HG02970 (cell line): ENCODE results near the gene RAB4B.
"Not testable (repeated sequence)": the region's sequence is repeated elsewhere in the genome, so short reads cannot be mapped to it uniquely, and the experiment has no call there.

Experiments used
- ATAC-seq: cut with Tn5 transposase; IDR thresholded peaks from one replicate; pipeline ENCODE4 v1.9.1; 2021; ENCODE audit warnings: mild to moderate bottlenecking, moderate library complexity, moderate number of reproducible peaks; ENCODE audit not compliant: unreplicated experiment, low FRiP score

Gene RAB4B

DNA sequence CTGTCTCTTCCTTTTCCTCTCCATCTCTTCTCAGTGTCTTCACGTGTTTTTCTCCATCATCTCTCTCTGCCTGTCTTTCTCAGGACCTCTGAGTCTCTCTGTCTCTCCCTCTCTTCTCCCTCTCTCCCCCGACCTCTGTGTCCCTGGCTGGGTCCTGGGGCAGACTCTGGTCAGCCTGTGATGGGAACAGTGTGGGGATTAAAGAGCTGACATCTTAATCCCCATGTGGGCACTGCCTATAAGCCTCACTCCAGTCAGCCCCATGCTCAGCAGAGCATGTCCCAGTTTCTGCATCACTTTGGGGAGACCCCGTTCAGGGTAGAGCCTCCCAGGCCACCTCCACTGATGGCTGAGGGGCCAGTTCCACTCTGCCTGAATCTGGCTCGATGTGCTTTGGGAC, 37.2 kb downstream of the RAB4B start:
- ATAC-seq = no peak

DNA sequence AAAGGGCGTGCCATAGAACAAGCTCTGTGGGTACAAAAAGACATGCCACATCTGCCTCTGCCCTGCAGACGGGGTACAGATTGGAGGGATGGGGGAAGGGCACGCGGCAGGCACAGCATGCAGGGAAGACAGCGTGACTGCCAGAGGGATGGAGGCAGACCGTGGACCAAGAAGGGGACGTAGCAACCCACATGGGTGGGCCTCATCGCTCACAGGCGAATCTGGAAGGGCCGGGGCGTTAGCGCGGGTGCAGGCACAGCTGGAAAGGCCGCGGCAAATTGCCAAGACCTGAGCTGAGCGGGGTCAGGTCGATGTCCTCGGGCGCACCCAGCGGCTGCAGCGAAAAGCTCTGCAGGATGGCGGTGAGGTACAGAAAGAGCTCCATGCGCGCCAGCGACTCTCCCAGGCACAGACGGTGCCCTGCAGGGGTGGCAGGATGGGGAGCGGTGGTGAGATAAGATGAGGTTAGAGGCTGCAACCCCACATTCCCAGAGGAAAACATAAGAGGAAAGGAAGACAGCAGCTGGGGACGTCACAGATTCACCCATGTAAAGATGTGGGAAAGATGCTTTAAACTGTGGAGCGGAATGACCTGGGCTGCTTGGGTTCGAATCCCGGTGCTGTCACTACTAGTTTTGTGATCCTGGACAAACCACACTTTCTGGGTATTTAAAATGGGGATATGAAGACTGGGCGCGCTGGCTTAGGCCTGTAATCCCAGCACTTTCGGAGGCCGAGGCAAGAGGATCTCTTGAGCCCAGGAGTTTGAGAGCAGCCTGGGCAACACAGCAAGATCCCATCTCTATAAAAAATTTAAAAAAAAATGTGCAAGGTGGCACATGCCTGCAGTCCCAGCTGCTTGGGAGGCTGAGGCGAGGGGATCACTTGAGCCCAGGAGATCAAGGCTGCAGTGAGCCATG, 40.7 kb downstream of the RAB4B start:
- ATAC-seq = not testable (repeated sequence)

DNA sequence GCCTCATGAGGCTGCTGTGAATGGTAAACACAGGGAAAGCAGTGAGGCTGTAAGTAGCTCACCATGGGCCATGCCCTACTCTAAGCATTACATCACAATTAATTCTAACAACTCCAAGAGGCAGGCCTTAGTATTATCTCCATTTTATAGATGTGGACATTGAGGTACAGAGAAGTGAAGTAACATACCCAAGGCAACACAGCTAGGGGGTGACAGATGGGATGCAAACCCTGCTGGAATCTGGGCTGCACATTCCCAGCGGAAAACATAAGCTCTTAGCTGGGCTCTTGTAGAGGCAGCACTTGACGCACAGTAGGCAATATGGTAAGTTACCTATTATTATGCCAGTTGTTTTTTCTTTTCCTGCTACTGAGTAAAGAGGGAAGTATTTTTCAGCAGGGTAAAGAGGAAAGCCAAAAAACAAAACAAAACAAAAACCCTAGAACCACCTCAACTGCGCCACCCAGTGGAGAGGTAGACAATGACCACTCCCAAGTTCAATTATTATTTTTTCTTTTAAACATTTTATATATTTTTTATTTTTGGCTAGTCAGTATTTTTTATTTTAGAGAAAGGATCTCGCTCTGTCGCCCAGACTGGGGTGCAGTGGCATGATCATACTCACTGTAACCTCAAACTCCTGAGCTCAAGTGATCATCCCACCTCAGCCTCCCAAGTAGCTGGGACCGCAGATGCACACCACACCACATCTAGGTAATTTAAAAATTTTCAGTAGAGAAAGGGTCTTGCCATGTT, 41.6 kb downstream of the RAB4B start:
- not testable (repeated sequence) for ATAC-seq

DNA sequence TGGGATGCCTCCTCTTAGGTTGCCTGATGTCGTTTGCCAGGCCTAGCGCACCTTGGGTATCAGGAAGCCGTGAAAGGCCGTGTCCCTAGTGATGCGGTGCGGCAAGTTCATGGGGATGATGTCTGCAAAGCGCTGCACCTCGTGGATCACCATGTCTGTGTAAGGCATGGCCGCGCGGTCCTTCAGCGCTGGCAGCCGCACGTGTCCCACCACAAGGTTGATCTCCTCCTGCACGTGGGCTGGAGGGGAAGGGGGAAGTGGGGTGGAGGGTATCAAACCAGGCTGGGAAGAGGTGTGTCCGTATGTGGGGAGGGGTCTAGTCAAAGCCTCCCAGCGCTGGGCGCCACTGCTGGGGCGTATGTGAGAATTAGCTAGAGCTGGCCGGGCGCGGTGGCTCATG, 44.1 kb downstream of the RAB4B start:
- no peak for ATAC-seq

DNA sequence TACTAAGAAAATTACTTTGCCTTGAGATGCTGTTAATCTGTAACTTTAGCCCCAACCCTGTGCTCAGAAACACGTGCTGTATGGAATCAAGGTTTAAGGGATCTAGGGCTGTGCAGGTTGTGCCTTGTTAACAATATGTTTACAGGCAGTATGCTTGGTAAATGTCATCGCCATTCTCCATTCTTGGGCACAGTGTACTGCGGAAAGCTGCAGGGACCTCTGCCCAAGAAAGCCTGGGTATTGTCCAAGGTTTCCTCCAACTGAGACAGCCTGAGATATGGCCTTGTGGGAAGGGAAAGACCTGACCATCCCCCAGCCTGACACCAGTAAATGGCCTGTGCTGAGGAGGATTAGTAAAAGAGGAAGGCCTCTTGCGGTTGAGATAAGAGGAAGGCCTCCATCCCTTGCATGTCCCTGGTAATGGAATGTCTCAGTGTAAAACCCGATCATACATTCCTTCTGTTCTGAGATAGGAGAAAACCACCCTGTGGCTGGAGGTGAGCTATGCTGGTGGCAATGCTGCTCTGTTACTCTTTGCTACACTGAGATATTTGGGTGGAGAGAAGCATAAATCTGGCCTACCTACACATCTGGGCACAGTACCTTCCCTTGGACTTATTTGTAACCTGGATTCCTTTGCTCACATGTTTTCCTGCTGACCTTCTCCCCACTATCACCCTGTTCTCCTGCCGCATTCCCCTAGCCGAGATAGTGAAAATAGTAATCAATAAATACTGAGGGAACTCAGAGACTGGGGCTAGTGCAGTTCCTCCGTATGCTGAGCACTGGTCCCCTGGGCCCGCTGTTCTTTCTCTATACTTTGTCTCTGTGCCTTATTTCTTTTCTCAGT, 44.9 kb downstream of the RAB4B start:
- not testable (repeated sequence) for ATAC-seq

DNA sequence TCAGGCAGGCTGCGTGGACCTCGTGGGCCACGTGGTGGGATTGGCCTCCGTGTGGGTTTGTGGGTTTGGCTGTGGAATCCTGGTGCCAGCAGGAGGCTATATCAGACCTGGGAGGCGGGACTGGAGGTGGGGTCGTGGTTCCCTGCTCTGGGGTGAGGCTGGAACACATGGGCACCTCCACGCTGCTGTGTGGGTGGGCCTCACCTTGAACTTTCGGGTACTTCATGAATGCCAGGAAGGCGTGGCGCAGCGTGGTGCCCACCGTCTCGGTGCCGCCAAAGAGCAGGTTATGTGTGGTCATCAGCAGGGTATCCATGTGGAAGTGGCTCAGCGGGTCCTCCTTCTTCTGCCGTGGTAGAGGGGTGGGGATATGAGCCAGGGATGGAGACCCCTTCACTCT, 46.9 kb downstream of the RAB4B start:
- ATAC-seq = not testable (repeated sequence)

DNA sequence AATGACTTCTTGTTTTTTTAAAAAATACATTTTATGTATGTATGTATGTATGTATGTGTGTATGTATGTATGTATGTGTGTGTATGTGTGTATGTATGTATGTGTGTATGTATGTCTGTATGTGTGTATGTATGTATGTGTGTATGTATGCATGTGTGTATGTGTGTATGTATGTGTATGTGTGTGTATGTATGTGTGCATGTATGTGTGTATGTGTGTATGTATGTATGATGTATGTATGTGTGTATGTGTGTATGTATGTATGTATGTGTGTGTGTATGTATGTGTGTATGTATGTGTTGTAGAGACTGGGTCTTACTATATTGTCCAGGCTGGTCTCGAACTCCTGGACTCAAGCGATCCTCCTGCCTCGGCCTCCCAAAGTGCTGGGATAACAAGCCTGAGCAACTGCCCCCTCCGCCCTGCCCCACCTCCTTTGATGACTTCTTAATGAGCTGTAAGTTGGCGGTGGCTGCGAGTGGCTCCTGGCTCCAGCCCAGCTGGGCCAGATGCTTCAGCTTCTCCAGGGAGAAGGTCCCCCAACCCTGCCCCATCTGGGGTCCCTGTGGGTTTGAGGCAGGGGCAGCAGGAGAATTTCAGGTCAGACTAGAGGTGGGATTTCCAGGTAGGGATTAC, 47.5 kb downstream of the RAB4B start:
- ATAC-seq = not testable (repeated sequence)

DNA sequence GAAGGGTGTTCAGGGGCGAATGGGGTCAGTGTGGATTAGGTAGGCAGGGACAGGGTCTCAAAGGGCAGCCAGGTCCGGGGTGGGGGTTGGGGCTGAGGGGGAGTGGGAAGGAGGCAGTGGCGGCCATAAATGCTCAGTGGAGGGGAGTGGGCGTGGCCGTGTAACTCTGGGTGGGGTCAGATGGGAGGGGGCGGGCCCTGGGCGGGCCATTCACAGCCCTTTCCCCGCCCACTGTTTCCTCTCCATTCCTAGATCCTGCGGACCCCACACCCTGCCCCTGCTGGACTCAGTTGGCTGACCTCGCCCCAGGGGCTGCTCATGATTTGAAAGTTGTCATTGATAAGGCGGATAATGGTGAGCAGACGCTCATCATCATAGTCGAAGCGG, 48.3 kb downstream of the RAB4B start:
- ATAC-seq = not testable (repeated sequence)

DNA sequence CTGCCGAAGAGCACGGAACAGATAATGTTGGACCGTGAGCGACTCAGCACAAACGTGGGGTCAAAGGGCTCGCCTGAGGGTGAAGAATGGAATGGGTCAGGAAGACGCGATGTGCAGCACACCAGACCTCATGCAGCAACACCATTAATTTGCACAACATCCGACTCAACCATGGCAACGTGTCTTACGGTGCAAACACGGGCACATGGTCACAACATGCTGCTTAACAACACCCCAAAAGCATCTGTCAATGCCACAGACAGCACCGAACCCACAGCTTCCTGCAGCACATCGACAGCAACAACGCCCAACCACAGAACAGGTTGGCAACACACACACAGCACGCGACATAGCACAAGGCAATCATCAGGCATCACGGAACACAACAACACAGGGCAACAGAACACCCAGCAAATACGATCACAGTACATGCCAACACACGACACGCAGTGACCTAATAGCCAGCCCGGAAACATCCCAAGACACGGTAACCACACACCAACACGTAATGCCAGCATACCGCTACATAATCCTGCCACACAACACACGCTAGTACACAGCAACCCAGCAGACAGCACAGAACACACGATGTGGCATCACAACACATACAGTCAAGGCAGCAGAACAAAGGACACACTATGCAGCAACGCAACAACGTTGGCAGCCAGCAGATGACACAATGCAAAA, 48.8 kb downstream of the RAB4B start:
- ATAC-seq = not testable (repeated sequence)

DNA sequence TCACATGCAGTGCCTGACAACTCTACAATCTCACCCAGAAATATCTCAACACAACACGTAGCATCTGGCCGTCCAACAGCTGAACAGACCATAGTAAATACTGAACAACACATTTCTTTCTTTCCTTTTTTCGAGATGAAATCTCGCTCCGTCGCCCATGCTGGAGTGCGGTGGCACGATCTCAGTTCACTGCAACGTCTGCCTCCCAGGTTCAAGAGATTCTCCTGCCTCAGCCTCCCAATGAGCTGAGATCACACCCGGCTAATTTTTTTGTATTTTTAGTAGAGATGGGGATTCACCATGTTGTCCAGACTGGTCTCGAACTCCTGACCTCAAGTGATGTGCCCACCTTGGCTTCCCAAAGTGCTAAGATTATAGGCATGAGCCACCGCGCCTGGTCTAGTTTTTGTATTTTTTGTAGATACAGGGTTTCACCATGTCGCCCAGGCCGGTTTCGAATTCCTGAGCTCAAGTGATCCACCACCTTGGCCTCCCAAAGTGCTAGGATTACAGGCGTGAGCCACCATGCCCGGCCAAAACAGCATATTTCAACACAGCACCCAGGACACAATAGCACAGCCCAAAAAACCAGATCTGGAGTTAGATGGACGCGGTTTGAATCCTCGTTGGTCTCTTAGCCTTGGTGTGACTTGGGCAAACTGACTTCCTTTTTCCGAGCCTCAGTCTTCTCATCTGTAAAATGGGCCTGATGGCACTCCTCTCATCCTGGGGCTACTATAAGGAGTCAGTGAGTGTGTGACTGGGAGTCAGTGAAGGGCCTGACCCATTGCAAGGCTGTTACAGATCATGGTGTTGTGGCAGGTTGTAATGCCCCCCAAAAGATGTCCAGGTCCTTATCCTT, 49.6 kb downstream of the RAB4B start:
- no peak for ATAC-seq

DNA sequence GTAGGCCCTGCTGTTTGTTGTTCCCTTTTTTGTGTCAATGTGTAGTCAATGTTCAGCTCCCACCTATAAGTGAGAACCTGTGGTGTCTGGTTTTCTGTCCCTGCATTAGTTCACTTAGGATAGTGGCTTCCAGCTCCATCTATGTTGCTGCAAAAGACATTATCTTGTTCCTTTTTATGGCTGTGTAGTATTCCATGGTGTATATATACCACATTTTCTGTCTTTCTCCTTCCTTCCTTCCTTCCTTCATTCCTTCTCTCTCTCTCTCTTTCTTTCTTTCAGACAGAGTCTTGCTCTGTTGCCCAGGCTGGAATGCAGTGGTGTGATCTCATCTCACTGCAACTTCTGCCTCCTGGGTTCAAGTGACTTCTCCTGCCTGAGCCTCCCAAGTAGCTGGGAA, 51.2 kb downstream of the RAB4B start:
- no peak for ATAC-seq

DNA sequence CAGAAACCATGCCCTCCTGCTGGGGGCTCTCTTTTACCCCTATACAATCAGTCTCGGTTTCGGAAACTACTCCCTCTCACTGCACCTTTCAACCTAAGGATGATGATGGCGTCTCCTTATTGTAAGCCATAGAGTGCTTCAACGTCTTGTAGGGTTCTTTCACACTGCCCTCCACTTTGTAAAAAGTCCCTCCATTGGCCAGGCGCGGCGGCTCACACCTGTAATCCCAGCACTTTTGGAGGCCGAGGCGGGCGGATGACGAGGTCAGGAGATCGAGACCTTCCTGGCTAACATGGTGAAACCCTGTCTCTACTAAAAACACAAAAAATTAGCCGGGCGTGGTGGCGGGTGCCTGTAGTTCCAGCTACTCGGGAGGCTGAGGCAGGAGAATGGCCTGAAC, 52.7 kb downstream of the RAB4B start:
- not testable (repeated sequence) for ATAC-seq

DNA sequence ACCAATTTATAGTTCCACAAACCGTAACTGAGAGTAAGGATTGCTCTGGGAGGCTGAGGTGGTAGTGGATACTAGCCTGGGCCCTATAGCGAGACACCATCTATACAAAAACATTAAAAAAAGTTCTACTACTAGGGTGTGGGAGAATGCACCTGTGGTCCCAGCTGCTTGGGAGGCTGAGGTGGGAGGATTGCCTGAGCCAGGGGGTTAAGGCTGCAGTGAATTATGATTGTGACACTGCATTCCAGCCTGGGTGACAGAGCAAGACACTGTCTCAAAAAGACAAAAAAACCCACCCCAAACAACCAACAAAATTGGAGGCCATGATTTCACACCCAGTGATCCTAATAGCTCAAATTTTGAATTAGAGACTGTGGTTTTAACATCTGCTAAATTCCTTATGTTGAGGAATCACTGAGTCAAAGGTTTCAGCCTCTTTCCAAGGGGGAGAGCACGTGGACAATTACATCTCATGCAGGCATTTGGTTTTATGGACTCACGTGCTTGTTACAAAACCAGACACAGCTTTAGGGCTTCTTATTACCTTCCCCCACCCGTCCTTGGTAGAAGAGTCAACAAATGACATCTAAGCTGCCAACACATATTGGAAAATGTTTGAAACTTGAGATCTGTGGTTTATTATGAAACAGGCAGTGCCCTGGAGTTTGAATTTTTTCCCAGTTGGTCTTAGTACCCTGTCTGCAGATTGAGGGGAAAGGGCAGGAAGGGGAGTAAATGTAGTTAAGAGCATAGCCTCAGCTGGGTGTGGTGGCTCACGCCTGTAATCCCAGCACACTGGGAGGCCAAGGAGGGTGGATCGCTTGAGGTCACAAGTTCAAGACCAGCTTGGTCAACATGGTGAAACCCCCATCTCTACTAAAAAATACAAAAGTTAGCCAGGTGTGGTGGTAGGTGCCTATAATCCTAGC, 53.7 kb downstream of the RAB4B start:
- no peak for ATAC-seq

DNA sequence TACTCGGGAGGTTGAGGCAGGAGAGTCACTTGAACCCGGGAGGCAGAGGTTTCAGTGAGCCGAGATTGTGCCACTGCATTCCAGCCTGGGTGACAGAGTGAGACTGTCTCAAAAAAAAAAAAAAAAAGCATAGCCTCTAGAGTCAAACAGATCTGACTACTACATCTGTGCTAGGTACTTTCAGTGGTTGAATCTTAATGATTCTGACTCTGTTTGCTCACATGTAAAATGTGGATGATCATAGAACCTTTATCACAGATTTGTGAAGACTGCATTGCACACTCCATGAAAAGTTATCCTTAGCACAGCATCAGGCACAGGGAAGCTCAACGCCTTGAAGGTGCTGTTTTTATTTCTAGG, 54.4 kb downstream of the RAB4B start:
- not testable (repeated sequence) for ATAC-seq

DNA sequence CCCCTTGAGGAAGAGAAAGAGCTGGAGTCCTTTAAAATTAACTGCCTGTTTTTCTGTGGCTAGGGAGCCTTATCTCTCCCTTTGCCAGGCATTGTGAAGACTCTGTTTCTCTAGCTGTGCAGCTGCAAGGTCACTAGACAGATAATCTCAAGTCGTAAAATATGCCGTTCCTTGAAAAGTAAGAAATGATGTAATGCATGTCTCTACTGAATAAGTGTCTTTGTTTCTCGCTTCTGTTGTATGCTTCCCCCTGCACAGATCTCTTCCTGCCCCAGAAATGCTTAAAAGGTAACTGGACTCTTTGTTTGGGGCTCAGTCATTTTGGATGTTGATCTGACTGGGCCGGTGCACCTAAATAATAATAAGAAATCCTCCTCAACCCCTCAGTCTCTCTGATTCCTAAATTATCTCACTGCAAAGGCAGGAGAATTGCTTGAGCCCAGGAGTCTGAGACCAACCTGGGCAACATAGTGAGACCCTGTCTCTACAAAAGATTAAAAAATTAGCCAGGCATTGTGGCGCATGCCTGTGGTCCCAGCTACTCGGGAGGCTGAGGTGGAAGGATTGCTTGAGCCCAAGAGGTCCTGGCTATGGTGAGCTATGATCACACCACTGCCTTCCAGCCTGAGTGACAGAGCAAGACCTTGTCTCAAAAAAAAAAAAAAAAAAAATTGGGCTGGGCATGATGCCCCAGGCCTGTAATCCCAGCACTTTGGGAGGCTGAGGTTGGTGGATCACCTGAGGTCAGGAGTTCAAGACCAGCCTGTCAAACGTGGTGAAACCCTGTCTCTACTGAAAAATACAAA, 55.9 kb downstream of the RAB4B start:
- ATAC-seq = not testable (repeated sequence)

DNA sequence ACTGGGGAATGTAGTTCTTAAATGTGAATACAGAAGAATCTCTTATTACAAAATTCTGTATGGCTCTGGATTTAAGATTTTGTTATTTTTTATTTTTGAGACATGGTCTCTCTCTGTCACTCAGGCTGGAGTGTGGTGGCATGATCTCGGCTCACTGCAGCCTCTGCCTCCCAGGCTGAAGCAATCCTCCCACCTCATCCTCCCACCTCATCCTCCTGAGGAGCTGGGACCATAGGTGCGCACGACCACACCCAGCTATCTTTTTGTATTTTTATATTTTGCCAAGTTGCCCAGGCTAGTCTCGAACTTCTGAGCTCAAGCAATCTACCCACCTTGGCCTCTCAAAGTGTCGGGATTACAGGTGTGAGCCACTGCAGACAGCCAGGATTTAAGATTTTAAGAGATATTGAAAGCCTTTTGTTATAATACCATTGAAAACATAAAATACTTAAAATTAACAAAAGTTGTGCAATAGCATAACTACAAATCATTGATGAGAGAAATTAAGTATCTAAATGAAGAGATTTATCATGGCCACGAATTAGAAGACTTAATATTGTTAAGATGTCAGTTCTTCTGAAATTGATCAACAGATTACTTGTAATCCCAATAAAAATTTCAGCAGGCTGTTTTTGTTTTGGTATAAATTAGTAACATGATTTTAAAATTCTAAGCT, 58.8 kb downstream of the RAB4B start:
- no peak for ATAC-seq
